Epithelial cell of proximal tubule (primary cell): ENCODE results near the gene ALDH3B2. TPM values are rescaled to one million over a fixed set of nuclear protein-coding genes. Genes with fewer than 3 reads are reported as not detected.

ENCODE experiments used
- DNase-seq: peaks from one replicate; pipeline ENCODE4 v3.0.0-alpha.2; 2011; ENCODE audit warnings: low read depth
- H3K4me3 ChIP-seq: 2 replicates; pipeline ENCODE4 v1.5.1; 2011; ENCODE audit warnings: low read depth, mild to moderate bottlenecking, low read length
- total RNA-seq: library from RNA; depleted of rRNA; stranded (reverse); fragments of >200 nt; gene quantifications from 2 replicates; pipeline ENCODE4 v1.2.3, GENCODE V29; 2015
- TF ChIP-seq, protein P1 (sequence below): conservative IDR thresholded peaks from 2 replicates; pipeline ENCODE4 v1.5.1; 2012; ENCODE audit warnings: low read depth, mild to moderate bottlenecking, low read length

Gene ALDH3B2
- total RNA-seq, 1 donor from 2014 or later: not detected

DNA sequence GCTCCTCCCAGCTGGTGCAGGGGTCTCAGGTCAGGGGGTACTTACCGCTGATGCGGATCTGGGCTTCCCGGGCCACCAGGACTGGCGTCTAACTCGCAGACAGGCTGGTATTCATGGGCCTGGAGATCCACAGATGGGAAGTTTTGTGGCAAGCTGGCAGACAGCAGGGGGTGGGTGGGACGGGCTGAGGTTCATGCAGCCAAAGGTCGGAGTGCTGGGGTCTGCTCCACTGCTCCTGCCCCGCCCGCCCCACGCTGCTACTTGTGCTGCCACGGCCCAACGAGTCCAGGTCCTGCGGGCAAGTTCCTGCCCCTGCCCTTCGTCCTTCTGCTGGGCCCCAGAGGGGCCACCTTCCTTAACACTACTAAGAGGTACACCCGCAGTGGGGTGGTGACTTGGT is 27.0 kb downstream of the ALDH3B2 start:
- DNase-seq: no peak
- TF ChIP-seq, protein P1, sequence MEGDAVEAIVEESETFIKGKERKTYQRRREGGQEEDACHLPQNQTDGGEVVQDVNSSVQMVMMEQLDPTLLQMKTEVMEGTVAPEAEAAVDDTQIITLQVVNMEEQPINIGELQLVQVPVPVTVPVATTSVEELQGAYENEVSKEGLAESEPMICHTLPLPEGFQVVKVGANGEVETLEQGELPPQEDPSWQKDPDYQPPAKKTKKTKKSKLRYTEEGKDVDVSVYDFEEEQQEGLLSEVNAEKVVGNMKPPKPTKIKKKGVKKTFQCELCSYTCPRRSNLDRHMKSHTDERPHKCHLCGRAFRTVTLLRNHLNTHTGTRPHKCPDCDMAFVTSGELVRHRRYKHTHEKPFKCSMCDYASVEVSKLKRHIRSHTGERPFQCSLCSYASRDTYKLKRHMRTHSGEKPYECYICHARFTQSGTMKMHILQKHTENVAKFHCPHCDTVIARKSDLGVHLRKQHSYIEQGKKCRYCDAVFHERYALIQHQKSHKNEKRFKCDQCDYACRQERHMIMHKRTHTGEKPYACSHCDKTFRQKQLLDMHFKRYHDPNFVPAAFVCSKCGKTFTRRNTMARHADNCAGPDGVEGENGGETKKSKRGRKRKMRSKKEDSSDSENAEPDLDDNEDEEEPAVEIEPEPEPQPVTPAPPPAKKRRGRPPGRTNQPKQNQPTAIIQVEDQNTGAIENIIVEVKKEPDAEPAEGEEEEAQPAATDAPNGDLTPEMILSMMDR: no peak
- no peak overlapping the region for H3K4me3 ChIP-seq

GRCh38 chr11:67646535-67647336 is 27.7 kb downstream of the ALDH3B2 start:
- TF ChIP-seq, protein P1: no peak
- H3K4me3 ChIP-seq: no peak overlapping the region
- no peak for DNase-seq

GRCh38 chr11:67645521-67646461 is 28.6 kb downstream of the ALDH3B2 start:
- TF ChIP-seq, protein P1: no peak
- no peak for DNase-seq
- no peak overlapping the region for H3K4me3 ChIP-seq

- DNase-seq: no peak
- H3K4me3 ChIP-seq: no peak overlapping the region
- TF ChIP-seq, protein P1: no peak
Observed at GRCh38 chr11:67644472-67645418, 29.7 kb downstream of the ALDH3B2 start.

DNA sequence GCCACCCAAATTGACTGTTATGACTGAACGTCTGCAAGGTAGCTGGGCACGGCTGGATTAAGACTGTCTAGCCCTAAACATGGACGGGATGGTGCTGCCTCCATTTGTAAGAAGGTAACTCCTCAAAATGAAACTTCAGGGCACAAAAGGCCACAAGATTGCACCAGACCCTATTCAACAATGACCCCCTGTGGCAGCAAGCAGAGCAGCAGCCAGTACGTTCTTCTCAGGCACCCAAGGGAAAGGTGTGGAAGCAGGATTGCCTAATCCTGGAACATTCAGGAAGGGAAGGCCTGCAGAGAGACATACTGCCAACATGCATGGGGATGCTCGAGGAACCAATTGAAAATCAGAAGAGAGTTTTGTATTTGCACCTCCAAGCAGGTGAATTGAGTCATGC is 30.4 kb downstream of the ALDH3B2 start:
- TF ChIP-seq, protein P1: peak; percentile 51
- DNase-seq: no peak

More for the DNA sequence above, 30.4 kb downstream of the ALDH3B2 start:
- no peak overlapping the region for H3K4me3 ChIP-seq
